ENCODE results near the gene CLDN10.

CLDN10 gene

DNA sequence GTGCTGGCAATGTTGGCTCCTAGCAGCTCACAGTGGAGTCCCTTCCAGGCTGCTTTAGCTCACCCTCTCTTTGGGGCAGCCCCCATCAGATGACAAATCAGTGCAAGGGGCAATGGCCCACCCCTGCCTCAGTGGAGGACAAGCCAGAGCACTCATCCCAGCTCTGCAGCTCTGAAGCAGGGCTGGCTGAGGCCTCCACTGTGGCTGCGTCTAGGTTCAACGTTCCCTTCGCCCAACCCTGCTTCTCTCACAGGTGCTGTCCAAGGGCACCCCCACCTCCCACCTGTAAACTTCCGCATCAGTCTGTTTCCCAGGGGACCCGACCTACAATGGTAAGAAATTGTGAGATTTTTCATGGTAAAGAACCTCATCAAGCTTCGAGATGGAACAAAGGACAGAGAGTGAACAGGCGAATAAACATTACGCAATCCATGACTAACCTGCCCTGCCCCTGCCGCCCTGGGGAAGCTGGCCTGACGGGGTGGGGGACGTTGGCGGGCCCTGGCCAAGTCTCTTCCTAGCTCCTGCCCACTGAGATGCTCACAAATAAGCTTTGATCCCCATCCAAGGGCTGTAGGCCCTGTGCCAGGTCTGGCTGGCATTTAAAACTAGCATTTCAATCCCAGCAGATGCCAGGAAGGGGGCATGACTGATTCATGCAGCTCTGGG is 51.5 kb downstream of the CLDN10 start:
- no peak for DNase-seq

DNA sequence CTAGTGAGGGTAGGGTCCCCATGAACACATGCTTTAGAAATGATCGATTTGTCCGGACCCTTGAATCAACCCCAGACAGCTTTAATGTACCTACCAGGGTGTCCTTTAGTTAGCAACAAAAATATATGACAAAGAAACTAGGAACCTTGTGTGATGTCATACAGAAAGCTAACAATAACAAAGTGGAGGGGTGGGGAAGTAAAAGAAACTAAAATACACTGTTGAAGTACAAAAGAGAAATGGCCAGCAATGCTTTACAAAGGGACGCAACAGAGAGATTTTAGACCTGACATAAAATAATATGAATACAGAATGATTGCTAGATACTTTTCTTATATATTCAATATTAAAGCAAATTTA is 52.0 kb downstream of the CLDN10 start:
- DNase-seq = no peak

DNA sequence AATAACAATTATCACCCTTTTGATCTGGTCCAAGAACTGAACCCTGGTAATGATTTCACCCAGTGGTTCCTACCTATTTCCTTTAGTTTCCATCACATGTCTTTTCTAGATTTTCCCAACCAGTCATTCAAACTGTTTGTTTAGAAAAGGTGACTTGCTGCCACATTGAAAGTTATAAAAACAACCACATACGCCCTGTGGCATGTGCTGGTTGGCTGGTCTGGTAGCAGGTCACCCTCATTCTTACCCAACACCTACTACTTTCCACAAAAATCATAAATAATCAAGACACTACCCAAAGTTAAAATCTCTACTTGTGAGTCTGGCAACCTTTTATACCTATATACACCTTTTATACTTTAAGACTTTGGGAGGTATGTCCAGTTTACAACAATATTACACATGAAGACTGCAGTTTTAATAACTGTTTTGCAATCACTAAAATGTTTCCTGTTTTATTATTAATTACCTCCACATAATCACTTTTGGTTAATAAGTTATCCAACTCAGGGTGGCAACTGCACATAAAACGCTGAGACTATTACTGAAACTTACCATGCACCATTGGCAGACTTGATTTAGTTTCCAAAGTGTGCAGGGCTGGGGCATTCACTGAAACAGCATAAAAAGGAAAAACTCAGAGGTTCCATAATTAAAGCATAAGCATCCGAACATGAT is 53.1 kb downstream of the CLDN10 start:
- no peak for DNase-seq

DNA sequence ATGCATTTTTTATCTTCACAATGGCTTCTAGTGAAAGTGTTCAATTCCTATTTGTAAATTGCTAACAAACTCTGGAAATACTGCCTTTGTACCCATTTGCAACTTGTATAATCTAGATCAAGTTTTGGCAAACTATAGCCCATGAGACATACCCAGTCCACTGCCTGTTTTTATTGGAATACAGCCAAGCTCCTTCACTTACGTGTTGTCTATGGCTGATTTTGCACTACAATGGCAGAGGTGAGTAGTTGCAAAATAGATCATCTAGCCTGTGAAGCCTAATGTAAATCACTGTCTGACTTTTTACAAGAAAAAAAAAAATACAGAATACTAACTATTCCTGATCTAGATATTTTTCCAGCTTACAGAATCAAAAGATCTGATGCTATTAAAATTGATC is 54.8 kb downstream of the CLDN10 start:
- peak; percentile 57 for DNase-seq

DNA sequence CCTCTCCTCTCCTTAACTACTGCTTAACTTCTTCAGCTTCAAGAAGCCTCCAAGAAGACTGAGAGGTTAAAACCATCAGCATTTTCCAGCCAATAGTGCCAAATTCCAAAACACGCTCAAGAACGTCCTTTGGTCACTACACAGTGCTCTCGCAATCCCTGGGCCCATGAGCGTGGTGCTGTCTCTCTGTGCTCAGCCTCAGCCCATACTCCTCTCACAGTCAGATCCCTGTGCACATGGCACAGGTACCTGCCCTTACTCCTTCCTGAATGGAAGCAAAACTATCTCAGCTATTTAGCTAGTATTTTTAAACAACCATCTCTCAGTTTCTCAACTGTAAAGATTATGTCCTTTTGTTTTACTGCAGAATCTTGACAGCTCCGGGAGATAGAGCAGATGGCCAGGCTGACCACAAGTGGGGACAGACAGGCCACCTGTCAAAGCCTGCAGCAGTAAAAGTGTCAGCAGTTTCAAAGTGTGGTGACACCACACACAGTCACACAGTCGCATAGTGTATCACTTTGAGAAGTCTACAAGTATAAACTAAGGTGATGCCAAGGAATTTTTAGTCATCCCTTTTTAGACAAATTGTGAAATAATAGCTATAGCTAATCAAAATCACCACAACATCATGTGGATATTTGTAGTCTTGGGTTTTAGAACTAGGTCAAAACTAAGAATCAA is 56.3 kb downstream of the CLDN10 start:
- DNase-seq = no peak

DNA sequence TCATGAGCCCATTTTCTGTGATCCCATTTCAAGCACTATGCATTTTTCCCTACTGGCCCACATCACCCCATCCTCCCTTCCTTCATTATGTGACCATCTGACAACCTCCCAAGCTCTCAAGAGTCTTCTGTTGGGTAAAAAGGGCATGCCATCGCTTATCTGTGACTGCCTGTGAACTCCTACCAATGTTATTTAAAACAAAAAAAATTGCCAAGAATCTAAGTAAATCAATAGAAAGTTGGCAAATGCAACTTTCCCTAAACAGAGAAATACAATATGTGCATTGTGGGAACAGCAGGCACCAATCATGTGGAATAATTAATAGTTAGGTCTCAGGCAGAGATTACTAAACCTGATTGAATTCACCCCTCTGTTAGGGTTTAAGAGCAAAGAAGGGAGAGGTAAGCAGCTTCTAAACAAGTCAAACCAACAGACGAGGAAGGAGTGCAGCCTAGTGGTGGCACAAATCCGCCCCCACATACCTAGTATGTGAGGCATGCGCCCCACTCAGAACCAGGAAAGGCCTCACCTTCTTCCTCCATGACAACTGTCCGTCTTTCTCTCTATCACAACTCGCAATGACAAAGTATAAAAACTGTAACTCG is 62.2 kb downstream of the CLDN10 start:
- no peak for DNase-seq

DNA sequence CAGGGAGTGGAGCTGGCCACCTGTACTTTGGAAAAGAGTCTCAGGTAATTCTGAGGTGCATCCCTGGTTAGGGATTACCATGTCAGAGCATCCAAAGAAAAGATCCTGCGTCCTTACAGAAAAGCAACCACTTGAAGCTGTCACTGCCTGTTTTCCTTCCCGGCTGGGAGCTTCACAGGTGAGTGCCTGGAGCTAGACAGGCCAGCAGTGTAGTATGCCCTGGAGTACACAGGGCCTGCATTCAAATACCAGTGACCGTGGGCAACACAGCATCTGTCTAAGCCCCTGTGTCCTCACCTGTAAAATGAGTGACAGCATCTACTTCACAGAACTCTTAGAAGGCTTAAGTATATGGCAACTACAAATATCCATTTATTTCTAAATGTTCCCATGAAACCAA is 63.0 kb downstream of the CLDN10 start:
- no peak for DNase-seq

DNA sequence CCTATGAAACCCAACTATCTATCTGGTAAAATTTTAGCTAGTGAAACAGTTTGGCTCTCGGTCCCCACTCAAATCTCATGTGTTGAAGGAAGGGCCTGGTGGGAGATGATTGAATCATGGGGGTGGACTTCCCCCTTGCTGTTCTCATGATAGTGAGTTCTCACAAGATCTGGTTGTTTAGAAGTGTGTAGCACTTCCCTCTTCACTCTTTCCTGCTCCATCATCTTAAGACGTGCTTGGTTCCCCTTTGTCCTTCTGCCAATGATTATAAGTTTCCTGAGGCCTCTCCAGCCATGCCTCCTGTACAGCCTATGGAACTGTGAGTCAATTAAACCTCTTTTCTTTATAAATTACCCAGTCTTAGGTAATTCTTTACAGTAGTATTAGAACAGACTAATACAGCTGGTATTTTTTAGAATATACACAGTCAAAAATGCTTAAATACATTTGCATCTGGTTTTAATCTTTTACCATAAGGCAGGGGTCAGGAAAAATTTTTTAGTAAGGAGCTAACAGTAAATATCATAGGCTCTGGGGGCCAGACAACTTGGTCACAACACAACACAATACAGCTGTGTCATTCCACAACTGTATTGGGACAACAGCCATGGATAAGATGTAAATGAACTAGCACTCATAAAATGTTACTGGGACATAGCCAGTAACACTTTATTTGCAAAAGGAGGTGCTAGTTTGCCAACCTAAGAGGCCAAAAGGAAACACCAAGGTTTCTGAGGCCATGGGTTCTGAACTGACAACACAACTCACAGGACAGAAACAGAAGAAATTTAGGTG is 67.7 kb downstream of the CLDN10 start:
- no peak for DNase-seq

DNA sequence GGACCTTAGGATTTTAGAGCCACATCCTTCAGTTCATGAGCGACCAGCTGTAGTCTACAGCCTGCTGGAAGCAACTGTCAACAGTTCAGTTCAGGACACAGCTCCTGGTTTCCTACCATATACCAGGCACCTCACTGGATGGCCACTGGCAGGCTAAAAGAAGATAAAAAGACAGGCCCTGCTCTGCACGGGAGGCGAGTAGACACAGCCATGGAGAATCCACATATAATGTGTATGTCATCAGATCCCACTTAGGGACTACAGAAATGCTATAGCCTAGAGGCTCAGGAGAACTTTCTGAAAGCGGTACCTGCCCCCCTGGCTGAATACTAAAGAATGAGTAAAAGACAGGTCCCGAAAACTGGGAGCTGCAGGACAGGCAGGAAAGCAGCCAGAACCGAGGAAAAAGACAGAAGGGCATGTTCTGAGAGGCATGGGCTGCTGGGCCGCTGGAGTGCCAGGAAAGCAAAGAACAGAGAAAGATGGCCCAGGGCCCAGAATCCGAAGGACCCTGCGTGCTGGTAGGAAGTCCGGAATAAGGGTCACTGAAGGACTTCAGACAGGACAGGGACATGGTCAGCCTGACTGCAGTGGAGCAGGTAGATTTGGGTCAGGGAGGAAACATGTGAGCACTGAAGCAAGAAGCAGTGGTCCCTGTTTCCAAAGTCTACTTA is 68.4 kb downstream of the CLDN10 start:
- no peak for DNase-seq

DNA sequence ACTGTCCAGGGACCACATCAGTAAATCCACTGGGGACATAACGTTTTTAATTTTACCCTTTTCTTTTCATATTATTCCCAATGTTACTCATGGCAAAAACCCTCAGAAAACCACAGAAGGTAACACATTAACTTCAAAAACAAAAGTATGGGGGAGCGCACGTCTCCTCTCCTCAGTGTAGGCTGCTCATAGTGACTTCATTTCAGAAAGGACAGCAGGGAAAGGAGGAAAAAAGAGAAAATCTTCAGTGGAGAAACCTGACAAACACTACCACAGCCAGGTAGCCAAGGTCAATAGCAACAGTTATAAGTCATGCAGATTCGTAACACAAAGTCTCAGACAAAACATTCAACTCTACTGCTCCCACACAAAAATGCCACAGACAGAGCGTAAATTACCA is 70.6 kb downstream of the CLDN10 start:
- DNase-seq = no peak

DNA sequence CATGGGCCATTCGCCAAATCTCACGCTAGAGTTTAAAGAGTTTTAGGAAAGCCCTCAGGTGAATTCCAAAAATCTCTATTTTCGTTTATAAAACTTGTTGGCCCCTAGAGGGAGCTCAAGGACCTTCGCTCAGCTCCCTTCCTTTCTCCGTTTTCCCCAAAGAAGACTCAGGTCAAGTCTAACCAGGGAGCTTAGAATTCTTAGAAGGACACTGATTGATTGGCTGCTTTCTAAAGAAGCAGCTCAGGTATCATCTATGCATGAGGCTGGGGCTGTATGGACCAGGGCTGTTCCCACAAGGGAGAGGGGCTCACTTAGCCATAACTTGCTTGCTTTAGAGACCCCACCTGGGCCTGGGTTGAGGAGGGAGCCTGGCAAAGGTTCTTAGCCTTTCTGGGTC is 71.5 kb downstream of the CLDN10 start:
- DNase-seq = peak; percentile 50

DNA sequence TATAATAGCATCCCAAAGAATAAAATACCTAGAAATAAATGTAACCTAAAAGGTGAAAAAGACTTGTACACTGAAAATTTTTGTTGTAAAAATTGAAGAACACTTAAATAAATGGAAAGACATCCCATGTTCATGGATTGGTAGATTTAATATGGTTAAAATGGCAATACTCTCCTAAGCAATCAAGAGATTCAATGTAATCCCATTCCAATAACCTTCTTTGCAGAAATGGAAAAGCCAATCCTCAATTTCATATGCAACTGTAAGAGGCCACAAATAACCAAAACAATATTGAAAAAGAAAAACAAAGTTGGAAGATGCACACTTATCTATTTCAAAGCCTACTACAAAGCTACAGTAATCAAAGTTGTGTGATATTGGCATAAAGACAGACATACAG is 74.2 kb downstream of the CLDN10 start:
- DNase-seq = no peak

DNA sequence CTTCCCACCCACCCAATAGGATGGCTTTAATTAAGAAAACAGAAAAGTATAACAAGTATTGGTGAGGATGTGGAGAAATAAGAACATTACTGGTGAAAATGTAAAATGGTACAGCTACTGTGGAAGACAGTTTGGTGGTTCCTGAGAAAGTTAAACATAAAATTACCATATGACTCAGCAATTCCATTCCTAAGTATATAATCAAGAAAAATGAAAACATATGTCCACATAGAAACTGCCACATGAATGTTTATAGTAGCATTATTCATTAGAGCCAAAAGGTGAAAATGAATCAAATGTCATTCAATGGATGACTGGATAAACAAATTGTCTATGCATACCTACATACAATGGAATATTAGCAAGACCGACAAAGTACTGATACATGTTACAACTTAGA is 75.1 kb downstream of the CLDN10 start:
- DNase-seq = peak; percentile 48

DNA sequence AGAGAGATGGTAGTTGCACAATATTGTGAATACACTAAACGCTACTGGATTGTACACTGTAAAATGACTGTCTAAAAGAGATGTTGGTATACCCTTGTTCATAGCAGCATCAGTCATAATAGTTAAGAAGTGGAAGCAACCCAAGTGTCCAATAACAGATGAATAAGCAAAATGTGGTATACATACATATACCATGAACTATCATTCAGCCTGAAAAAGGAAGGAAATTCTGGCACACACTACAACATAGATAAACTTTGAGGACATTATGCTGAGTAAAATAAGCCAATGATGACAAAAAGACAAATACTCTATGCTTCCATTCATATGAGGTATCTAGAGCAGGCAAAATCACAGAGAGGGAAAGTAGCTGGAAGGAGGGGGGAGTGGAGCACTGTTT is 76.0 kb downstream of the CLDN10 start:
- no peak for DNase-seq

DNA sequence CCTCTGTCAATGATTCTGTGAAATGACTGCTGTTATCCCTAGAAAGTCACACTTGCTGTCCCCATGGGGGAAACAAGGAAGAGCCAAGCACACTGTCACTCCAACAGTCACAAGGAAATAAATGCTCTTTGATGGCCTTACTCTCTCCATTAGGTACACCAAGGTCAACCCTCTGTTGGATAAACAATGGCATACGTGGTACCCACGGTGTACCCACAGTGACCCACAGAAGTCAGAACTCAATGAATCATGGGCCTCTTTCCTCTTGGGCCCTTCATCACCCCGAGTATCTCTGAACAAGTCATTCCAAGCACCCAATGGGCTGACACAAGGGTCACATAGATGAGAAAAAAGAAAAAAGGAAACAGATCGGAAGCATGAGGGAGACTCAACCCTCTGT is 76.6 kb downstream of the CLDN10 start:
- no peak for DNase-seq

Measured in EL (cell line).